ENCODE results near the gene PHACTR4.

DNA sequence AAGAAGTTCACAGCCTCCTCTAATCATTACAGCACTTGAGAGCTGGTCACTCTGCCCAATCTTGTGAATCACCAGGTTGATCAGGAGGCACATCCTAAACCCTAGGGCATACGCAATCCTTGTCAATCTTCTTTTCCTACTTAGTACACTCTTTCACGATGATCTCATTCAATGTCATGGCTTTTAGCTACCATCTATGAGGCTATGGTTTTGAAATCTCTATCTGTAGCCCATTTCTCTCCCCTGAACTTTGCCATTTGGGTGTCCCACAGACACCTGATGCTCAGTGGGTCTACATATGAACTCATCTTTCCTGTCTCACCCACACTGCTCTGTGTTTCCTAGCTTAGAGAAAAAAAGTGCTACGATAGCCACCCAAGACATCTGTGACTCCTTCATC, 42.6 kb upstream of the PHACTR4 start:
- TF ChIP-seq, protein P1, sequence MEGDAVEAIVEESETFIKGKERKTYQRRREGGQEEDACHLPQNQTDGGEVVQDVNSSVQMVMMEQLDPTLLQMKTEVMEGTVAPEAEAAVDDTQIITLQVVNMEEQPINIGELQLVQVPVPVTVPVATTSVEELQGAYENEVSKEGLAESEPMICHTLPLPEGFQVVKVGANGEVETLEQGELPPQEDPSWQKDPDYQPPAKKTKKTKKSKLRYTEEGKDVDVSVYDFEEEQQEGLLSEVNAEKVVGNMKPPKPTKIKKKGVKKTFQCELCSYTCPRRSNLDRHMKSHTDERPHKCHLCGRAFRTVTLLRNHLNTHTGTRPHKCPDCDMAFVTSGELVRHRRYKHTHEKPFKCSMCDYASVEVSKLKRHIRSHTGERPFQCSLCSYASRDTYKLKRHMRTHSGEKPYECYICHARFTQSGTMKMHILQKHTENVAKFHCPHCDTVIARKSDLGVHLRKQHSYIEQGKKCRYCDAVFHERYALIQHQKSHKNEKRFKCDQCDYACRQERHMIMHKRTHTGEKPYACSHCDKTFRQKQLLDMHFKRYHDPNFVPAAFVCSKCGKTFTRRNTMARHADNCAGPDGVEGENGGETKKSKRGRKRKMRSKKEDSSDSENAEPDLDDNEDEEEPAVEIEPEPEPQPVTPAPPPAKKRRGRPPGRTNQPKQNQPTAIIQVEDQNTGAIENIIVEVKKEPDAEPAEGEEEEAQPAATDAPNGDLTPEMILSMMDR (IDR thresholded peaks at IDR 0.05 in 4 of 5, conservative IDR thresholded peaks at IDR 0.05 in 1 of 5), result no peak
- no peak for TF ChIP-seq POLR2A (IDR thresholded peaks at IDR 0.05)

All from gastrocnemius medialis (tissue), 4 donors.